Stimulated activated CD8-positive, alpha-beta memory T cell treated with anti-CD3 and anti-CD28 coated beads, Interleukin-7, amount 100 ng/mL, for 48 hours (primary cell): ENCODE results near the gene PLA2G2A.
"Not testable (repeated sequence)": the region's sequence is repeated elsewhere in the genome, so short reads cannot be mapped to it uniquely, and the experiment has no call there.

Experiments
- DNase-seq, 2 donors: peaks; one replicate each; pipeline ENCODE4 v3.0.0-alpha.2; 2020; ENCODE audit warnings: low read depth in 1 of 2; ENCODE audit errors: extremely low read depth in 1 of 2

PLA2G2A gene

GRCh38 chr1:19934336-19934735 is 45.1 kb downstream of the PLA2G2A start:
- no peak for DNase-seq

GRCh38 chr1:19932866-19933265 is 46.6 kb downstream of the PLA2G2A start:
- DNase-seq = no peak

- DNase-seq = not testable (repeated sequence)
Measured at GRCh38 chr1:19927130-19927421, 52.3 kb downstream of the PLA2G2A start.

- no peak for DNase-seq
Measured at GRCh38 chr1:19926296-19927129, 52.9 kb downstream of the PLA2G2A start.
